Transverse colon (tissue), 4 donors: ENCODE results near the gene SNRNP27. TPM values are rescaled to one million over a fixed set of nuclear protein-coding genes. Genes with fewer than 3 reads are reported as not detected.

ENCODE experiments used
- DNase-seq: peaks from one replicate; pipeline ENCODE4 v3.0.0-alpha.2; 2019
- H3K27ac ChIP-seq, 4 donors: fragments of 200-600 bp; sonication (generic); 2 replicates each; pipeline ENCODE4 v1.5.1; 2016 to 2018; ENCODE audit warnings: inconsistent platforms in 4 of 4
- H3K27me3 ChIP-seq: fragments of 200-600 bp; sonication (generic); 2 replicates; pipeline ENCODE4 v1.5.1; 2017; ENCODE audit warnings: inconsistent platforms
- H3K36me3 ChIP-seq, 4 donors: fragments of 200-600 bp; sonication (generic); 2 replicates each; pipeline ENCODE4 v1.5.1; 2017 to 2019; ENCODE audit warnings: inconsistent platforms in 4 of 4
- H3K4me1 ChIP-seq, 4 donors: fragments of 200-600 bp; sonication (generic); 2 replicates each; pipeline ENCODE4 v1.5.1; 2017 to 2020; ENCODE audit warnings: inconsistent platforms in 4 of 4
- H3K4me3 ChIP-seq, 4 donors: fragments of 200-600 bp; sonication (generic); 1 replicate in 1 of 4; 2 replicates in 3 of 4; pipeline versions ENCODE4 v1.5.1 to v1.6.1; 2017 to 2019; ENCODE audit warnings: inconsistent platforms in 4 of 4
- H3K9me3 ChIP-seq, 2 donors: fragments of 200-600 bp; sonication (generic); 2 replicates each; pipeline ENCODE4 v1.5.1; 2017 to 2019; ENCODE audit warnings: inconsistent platforms in 2 of 2
- CTCF ChIP-seq, 5 experiments: fragments of 200-600 bp in 3 of 5; fragments of 450-650 bp in 2 of 5; sonication (generic) in 3 of 5; IDR thresholded peaks; 1 replicate in 2 of 5; 2 replicates in 3 of 5; pipeline ENCODE4 v1.5.1; 2016 to 2017; ENCODE audit warnings: antibody characterized with exemption in 5 of 5, inconsistent platforms in 3 of 5, mild to moderate bottlenecking in 2 of 5, moderate library complexity in 1 of 5
- EP300 ChIP-seq: sonication (generic); formaldehyde crosslinking; IDR thresholded peaks from one replicate; pipeline ENCODE4 v1.6.1; 2017; ENCODE audit warnings: antibody characterized with exemption, low read depth
- POLR2A ChIP-seq: fragments of 450-650 bp; IDR thresholded peaks from one replicate; pipeline ENCODE4 v1.6.1; 2016; ENCODE audit warnings: antibody characterized with exemption, mild to moderate bottlenecking, moderate library complexity
- POLR2AphosphoS5 ChIP-seq, 3 donors: sonication (generic); formaldehyde crosslinking; IDR thresholded peaks; one replicate each; pipeline ENCODE4 v1.6.1; 2016; ENCODE audit warnings: antibody characterized with exemption in 3 of 3
- WGBS, 2 donors: methylation state at CpG; one replicate each; pipeline ENCODE4 v1.1.5; 2018; ENCODE audit warnings: low coverage in 1 of 2; 5-methylcytosine and 5-hydroxymethylcytosine counted together
- in situ Hi-C, 4 donors: fragments of 200-750 bp; cut with MboI; loops; one replicate each; pipeline versions ENCODE4 v1.15.0 to v1.15.1; 2017; ENCODE audit warnings: low sequenced_read_pairs in 3 of 4, low pct_ligation_motif_present in 1 of 4, low pct_unique_long_range_greater_than_20kb in 1 of 4
- intact Hi-C: fragments of 100-400 bp; cut with DNase I; formaldehyde crosslinking; loops from one replicate; pipeline ENCODE4 v1.15.1; 2023; ENCODE audit warnings: low total_unique reads
- total RNA-seq, 4 donors: library from RNA; depleted of rRNA; stranded (reverse); fragments of >200 nt; gene quantifications; one replicate each; pipeline ENCODE4 v1.1.0, GENCODE V29; 2016

SNRNP27 gene
- total RNA-seq, 4 donors from 2014 or later: 2.4 to 75.4 (median 63.6) TPM

- Histone ChIP-seq H3K4me1 (peaks cover 0 to 11% (median 2%) of the 10 kb centered on the region in 4 donors), H3K27me3 (no peaks in the 10 kb centered on the region), H3K36me3 (peaks cover 0 to 73% (median 23%) of the 10 kb centered on the region in 4 donors), H3K4me3 (peak overlapping the region in 1 of 4 donors; percentile 13), H3K9me3 (no peaks in the 10 kb centered on the region), H3K27ac (peak overlapping the region; percentile 9 to 41 (median 30))
- in situ Hi-C loops: loop anchor here in 2 of 4 donors (10.0 to 25.0 kb wide), 2 partner anchors 160 to 242 kb away; no protein-coding TSS in a partner anchor
- WGBS, 2 donors: 50 to 57% methylated on average over 8 of the region's 8 CpGs
- TF ChIP-seq POLR2A (no peak), POLR2AphosphoS5 (IDR thresholded peaks at IDR 0.05) (no peak), EP300 (no peak), CTCF (IDR thresholded peaks at IDR 0.05) (no peak)
- intact Hi-C loops: no loop called here
- peak; percentile 24 for DNase-seq
These were observed 8.6 kb downstream of the SNRNP27 start for GRCh38 chr2:69902213-69902922.

- in situ Hi-C loops: loop anchor here in 2 of 4 donors (10.0 to 25.0 kb wide), 2 partner anchors 155 to 238 kb away; no protein-coding TSS in a partner anchor
- TF ChIP-seq POLR2A (no peak), EP300 (no peak), POLR2AphosphoS5 (IDR thresholded peaks at IDR 0.05) (no peak), CTCF (IDR thresholded peaks at IDR 0.05) (no peak)
- peaks cover 0 to 39% (median 18%) of the 10 kb centered on the region in 4 donors for H3K36me3 ChIP-seq
These were observed 13.5 kb downstream of the SNRNP27 start for GRCh38 chr2:69907216-69907615.

DNA sequence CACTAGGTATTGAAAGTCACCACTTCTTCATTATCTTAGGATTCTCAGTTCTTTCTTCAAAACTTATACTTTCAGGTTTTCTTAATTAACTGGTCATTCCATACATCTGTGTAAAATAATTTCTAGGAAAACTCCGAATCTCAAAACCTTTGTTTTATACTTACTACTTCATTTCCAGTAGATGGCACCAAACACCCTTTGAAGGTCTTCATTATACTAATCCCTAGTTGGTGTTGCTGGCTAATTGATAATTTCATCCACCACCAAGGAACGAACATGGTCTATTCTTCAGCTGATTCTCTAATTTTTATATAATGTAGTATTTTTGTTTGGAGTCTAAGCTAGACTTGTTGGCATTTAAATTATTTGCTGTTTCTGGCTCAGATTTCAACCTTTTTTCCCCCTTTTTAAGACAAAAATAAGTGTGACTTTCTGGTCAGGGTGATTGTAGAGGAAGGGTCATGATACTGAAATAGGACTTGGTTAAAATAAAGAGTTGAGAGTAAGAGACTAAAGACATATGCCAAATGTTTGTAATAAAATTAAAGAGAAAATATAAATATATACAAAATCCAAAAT is 18.3 kb downstream of the SNRNP27 start:
- Histone ChIP-seq H3K27ac (peak overlapping the region in 3 of 4 donors; percentile 25 to 97 (median 94)), H3K9me3 (no peaks in the 10 kb centered on the region), H3K36me3 (peaks cover 0 to 10% (median 3%) of the 10 kb centered on the region in 4 donors), H3K4me1 (peaks cover 13 to 33% (median 20%) of the 10 kb centered on the region in 4 donors), H3K27me3 (no peaks in the 10 kb centered on the region), H3K4me3 (no peak overlapping the region)
- in situ Hi-C loops (loop anchor here in 3 of 4 donors (10.0 to 25.0 kb wide), 4 partner anchors 150 to 383 kb away; partner anchors contain the start of gene SNRPG (in 2 of the 3)), intact Hi-C loops (loop anchor here (5.0 to 10.0 kb wide), 2 partner anchors 163 to 390 kb away; partner anchors contain the start of gene FAM136A)
- 7 to 10% methylated on average over 2 of the region's 2 CpGs for WGBS, 2 donors
- no peak for TF ChIP-seq EP300
- TF ChIP-seq CTCF (IDR thresholded peaks at IDR 0.05): peak; percentile 53 to 73 (median 59)
- DNase-seq: no peak

More at GRCh38 chr2:69907216-69907615, 13.5 kb downstream of the SNRNP27 start:
- DNase-seq: no peak
- Histone ChIP-seq H3K4me3 (no peak overlapping the region), H3K9me3 (no peaks in the 10 kb centered on the region), H3K27me3 (no peaks in the 10 kb centered on the region), H3K27ac (no peak overlapping the region), H3K4me1 (peaks cover 0 to 8% (median 0%) of the 10 kb centered on the region in 4 donors)
- intact Hi-C loops: no loop called here
